IPS-NIHi11 (cell line): Measurements from ENCODE around the gene FIGNL1.
"Not testable (repeated sequence)": the region's sequence is repeated elsewhere in the genome, so short reads cannot be mapped to it uniquely, and the experiment has no call there.

Experiments
- DNase-seq: peaks from one replicate; pipeline ENCODE4 v3.0.0; 2012; ENCODE audit warnings: mixed read lengths, low spot score

The FIGNL1 gene

GRCh38 chr7:50470250-50471163 is 20.4 kb upstream of the FIGNL1 start:
- DNase-seq = no peak

- DNase-seq = no peak
Observed at GRCh38 chr7:50469181-50469580, 19.0 kb upstream of the FIGNL1 start.

DNA sequence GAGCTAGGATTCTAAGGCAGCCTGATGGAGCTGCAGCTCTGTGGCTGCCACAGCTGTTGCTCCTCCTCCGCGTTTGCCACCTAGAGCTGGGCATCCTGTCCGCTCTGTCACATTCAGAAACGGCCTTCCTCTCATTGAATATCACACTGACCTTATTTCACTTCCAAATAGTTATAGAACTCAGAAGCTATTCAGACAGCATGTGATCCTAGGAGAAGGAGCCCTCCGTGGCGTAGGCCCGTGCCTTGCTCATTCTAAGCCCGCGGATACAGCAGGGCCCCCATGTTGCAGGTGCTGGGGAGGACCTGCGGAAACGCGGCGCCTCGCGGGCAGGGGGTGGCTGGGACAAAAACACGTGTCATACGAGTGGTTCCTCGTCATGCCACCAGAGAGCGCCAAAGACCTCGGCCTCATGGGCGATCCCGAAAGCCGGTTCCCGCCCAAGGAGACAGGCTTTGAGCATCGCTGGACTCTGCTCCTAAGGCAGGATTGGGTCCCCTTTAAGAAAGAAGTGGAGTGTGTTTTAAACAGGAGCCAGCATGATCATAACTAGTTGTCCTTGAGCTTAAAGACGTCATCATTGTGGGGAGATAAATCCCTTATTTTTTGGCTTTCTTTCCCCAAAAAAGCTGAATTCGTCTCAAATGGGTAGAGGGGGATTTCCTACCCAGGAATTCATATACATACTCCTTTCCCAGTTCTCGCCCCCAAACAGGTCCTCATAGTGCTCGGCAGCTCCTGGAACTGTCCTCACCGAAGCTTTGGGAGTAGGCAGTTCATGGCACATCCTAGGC is 17.9 kb upstream of the FIGNL1 start:
- DNase-seq = peak; percentile 86

DNA sequence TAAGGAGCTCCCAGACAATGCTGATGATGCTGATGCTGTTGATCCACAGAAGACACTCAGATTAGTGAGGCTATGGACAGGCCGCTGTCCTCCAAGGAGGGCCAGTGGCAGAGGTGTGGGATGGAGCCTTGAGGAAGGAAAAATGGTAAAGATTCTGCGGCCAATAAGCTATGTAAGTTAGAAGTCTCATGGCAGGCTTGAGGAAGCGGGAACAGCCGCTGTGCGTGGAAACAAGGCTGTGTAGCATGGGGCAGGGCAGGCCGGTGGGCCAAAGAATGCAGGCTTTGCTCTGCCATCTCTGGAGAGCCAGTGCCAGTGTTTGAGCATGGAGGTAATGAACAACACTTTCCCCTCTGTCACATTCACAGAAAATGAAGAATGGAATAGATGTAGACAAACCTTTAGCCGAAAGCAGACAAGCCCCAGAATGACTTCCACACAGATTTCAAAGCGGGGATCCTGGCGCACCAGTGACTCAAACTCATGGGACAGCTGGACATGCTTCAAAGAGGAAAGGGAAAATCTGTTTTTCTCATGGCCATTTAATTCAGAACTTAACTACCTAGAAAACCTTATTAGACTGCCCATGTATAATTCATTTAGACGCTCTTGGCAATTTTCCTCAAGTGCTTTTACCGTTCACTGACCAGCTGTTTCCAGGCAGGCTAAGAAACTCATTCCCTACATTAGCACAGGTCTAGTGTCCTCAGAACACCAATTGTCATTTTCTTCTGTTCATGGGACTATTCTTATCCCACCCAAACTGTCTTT is 16.9 kb upstream of the FIGNL1 start:
- DNase-seq = no peak

DNA sequence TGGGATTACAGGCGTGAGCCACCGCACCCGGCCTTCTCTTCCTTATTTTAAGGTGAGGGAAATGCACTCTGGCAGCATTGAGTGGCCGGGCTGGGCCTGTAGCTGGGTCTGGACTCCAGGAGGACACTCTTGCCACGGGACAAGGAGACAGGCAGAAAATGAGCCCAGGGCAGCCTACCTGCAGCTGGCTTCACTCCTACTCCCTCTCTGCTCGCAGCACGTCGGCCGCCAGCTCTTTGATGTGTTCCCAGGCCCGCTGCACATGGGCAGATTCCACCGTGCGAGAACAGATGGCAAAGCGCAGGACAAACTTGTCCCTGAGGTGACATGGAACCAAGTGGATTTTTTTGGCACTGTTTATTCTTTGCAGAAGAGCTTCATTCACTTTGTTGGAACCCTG is 12.9 kb upstream of the FIGNL1 start:
- DNase-seq = no peak

DNA sequence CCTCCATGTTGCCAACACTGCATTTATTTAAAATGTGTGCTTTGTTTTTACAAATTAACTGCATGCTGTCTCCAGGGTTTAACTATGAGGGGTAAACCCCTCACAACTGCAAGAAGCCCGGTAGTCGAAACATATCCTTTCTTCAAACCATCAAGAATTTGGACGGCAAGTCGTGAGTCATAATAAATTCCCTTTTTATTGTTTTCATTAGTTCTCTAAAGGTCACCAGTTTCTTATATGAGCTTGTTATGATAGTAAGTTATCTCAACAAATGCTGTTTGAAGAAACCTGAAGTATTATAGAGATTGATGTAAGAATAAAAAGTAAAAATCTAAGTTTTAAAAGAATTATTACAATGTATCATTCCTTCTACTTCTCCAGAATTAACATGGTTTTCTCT is 12.2 kb upstream of the FIGNL1 start:
- DNase-seq = no peak

DNA sequence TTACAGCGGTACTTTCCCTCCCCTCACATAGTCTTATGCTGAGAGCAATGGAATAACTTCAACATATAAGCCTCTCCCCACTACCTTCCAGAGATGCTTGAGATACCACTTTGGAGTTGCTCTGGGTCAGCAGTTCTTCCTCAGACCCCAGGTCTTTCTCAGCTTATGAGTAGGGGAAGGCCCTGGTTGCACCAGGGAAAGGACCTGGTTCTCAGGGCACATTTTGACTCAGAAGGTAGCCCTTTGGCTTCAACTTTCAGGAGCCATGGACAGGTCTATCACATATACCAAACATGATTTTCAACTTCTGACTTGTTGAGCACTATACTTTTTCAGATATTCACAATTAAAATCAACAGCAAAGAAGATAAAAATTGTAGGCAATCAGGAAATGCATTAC is 11.5 kb upstream of the FIGNL1 start:
- DNase-seq = no peak

DNA sequence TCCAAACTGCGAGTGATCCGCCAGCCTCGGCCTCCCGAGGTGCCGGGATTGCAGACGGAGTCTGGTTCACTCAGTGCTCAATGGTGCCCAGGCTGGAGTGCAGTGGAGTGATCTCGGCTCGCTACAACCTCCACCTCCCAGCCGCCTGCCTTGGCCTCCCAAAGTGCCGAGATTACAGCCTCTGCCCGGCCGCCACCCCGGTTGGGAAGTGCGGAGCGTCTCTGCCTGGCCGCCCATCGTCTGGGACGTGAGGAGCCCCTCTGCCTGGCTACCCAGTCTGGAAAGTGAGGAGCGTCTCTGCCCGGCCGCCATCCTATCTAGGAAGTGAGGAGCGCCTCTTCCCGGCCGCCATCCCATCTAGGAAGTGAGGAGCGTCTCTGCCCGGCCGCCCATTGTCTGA is 9.0 kb upstream of the FIGNL1 start:
- not testable (repeated sequence) for DNase-seq

- not testable (repeated sequence) for DNase-seq
Observed at GRCh38 chr7:50458651-50459050, 8.5 kb upstream of the FIGNL1 start.

GRCh38 chr7:50456371-50457123 is 6.4 kb upstream of the FIGNL1 start:
- no peak for DNase-seq

GRCh38 chr7:50455658-50456057 is 5.5 kb upstream of the FIGNL1 start:
- no peak for DNase-seq

- no peak for DNase-seq
Observed at GRCh38 chr7:50454968-50455367, 4.8 kb upstream of the FIGNL1 start.

DNA sequence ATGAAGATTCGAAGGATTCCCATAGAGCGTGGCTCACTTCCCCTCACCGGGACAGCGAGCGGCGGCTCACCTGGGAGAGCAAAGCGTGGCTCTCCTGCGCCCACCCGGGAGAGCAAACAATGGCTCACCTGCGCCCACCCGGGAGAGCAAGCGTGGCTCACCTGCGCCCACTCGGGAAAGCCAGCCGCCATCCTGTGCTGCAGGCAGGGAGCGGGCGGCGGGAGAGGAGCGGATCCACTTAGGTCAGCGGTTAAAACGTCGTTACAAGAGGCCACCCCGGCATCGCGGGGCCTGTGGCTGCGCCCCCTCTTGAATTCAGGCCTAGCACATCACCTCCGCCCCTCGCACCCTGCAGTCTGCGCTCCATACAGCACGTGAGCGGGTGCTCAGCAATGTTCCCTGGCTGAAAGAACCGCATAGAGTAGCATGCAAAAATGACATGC is 461 bp upstream of the FIGNL1 start:
- DNase-seq = no peak

GRCh38 chr7:50449501-50449880 is 659 bp downstream of the FIGNL1 start:
- DNase-seq = no peak

DNA sequence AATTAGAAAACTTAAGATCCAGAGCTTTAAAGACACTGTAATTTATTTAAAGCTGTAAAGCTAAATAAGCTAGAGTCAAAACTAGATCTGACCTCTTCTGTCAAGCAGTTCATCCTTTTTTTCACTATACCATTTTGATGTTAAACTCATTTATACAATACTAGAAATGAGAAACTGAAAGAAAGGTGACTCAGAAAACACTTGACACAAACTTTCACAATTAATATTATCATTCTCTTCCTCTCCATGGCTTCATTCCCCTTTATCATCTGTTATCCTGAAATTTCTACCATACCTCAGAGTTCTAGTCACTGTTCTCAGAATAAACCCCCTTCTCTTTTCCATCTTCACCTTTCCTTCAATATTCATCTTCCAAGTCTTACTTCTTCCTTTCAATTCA is 1.3 kb downstream of the FIGNL1 start:
- no peak for DNase-seq

- DNase-seq = no peak
Observed at GRCh38 chr7:50446542-50446960, 3.6 kb downstream of the FIGNL1 start.

- no peak for DNase-seq
Observed at GRCh38 chr7:50436133-50436806, 13.9 kb downstream of the FIGNL1 start.

GRCh38 chr7:50431722-50432305 is 18.3 kb downstream of the FIGNL1 start:
- no peak for DNase-seq

- DNase-seq = no peak
Observed at GRCh38 chr7:50431316-50431715, 18.8 kb downstream of the FIGNL1 start.

- no peak for DNase-seq
Observed at GRCh38 chr7:50428911-50429310, 21.2 kb downstream of the FIGNL1 start.

GRCh38 chr7:50427518-50427917 is 22.6 kb downstream of the FIGNL1 start:
- no peak for DNase-seq
